Peyer's patch (tissue), 4 donors: ENCODE data around the gene PARP15.

Experiments
- CTCF ChIP-seq, 6 experiments: fragments of 450-650 bp in 4 of 6; fragments of 200-600 bp in 2 of 6; sonication (generic) in 1 of 6; IDR thresholded peaks; one replicate each; pipeline ENCODE4 v1.5.1; 2017 to 2019; ENCODE audit warnings: antibody characterized with exemption in 6 of 6, mild to moderate bottlenecking in 3 of 6, moderate library complexity in 1 of 6
- POLR2A ChIP-seq, 2 donors: fragments of 450-650 bp; IDR thresholded peaks; one replicate each; pipeline ENCODE4 v1.5.1; 2017; ENCODE audit warnings: antibody characterized with exemption in 2 of 2, mild to moderate bottlenecking in 2 of 2, moderate library complexity in 2 of 2

GRCh38 chr3:122687298-122687697, 109.8 kb downstream of the PARP15 start:
- TF ChIP-seq CTCF (IDR thresholded peaks at IDR 0.05) (no peak), POLR2A (IDR thresholded peaks at IDR 0.05) (no peak)
